Measurements from ENCODE around the gene GH2.
"Not testable (repeated sequence)": the region's sequence is repeated elsewhere in the genome, so short reads cannot be mapped to it uniquely, and the experiment has no call there.

DNA sequence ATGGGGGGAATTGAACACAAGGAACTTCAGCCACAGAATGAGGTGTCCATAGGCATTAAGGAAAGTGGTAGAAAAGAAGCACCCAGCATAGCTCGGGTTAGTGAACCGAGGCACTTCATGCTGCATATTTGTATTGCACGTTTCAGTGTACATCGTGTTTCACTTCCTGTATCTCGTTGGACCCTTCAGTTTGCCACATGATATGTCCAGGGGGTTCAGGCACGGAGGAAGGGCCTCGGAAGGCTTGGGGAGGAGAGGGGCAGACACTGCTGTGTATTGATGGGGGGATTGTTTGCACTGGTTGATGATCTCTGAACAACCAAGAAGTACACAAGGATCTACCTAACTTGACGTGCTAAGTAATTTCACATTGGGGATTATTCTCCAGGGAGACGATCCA is 40.7 kb upstream of the GH2 start:
- not testable (repeated sequence) for TF ChIP-seq CTCF, POLR2A (IDR thresholded peaks at IDR 0.05)

Measured in transverse colon (tissue), 3 donors.